VCaP (cell line): ENCODE data around the gene METRNL.

Experiments
- H3K27ac ChIP-seq: fragments of 450-650 bp; 2 replicates; pipeline ENCODE4 v1.5.1; 2017
- CTCF ChIP-seq: fragments of 450-650 bp; conservative IDR thresholded peaks from 2 replicates; pipeline ENCODE4 v1.5.1; 2017; ENCODE audit warnings: mild to moderate bottlenecking, moderate library complexity

Gene METRNL

GRCh38 chr17:83067071-83067717, 12.2 kb upstream of the METRNL start:
- no peak for TF ChIP-seq CTCF
- H3K27ac ChIP-seq = no peak overlapping the region

- TF ChIP-seq CTCF = no peak; the same call in 1 of the 2 replicates
Observed at GRCh38 chr17:83067718-83068261, 11.6 kb upstream of the METRNL start.

GRCh38 chr17:83068641-83069570, 10.5 kb upstream of the METRNL start:
- TF ChIP-seq CTCF = no peak
- no peak overlapping the region for H3K27ac ChIP-seq

More at GRCh38 chr17:83067718-83068261, 11.6 kb upstream of the METRNL start:
- no peak overlapping the region for H3K27ac ChIP-seq

- TF ChIP-seq CTCF = no peak
- no peak overlapping the region for H3K27ac ChIP-seq
Observed at GRCh38 chr17:83069571-83069906, 9.9 kb upstream of the METRNL start.

GRCh38 chr17:83069931-83070742, 9.3 kb upstream of the METRNL start:
- TF ChIP-seq CTCF = no peak
- no peak overlapping the region for H3K27ac ChIP-seq

GRCh38 chr17:83070800-83071341, 8.5 kb upstream of the METRNL start:
- no peak overlapping the region for H3K27ac ChIP-seq
- no peak for TF ChIP-seq CTCF
